SK-N-MC (cell line): ENCODE data around the gene ZNF222.

Experiments used
- DNase-seq: peaks from one replicate; pipeline ENCODE4 v3.0.0-alpha.2; 2011; ENCODE audit warnings: low read depth, low spot score
- H3K27ac ChIP-seq: fragments of 200-600 bp; sonication (generic); 2 replicates; pipeline ENCODE4 v1.5.1; 2016; ENCODE audit warnings: mixed run types
- H3K36me3 ChIP-seq: fragments of 200-600 bp; sonication (generic); 2 replicates; pipeline ENCODE4 v1.6.1; 2017; ENCODE audit warnings: antibody characterized with exemption, low read length, mixed read lengths; ENCODE audit not compliant: insufficient read depth
- H3K4me3 ChIP-seq: fragments of 200-600 bp; sonication (generic); 2 replicates; pipeline ENCODE4 v1.5.1; 2016
- H3K9ac ChIP-seq: fragments of 200-600 bp; sonication (generic); 2 replicates; pipeline ENCODE4 v1.8.0; 2017; ENCODE audit warnings: mixed run types, mixed read lengths; ENCODE audit not compliant: insufficient read length
- H3K9me3 ChIP-seq: fragments of 200-600 bp; sonication (generic); 2 replicates; pipeline ENCODE4 v1.6.1; 2017; ENCODE audit warnings: low read depth, mild to moderate bottlenecking, antibody characterized with exemption, low read length, moderate library complexity, mixed read lengths
- EZH2 ChIP-seq: fragments of 200-600 bp; sonication (generic); IDR thresholded peaks from one replicate; pipeline ENCODE4 v1.6.1; 2017; ENCODE audit warnings: antibody characterized with exemption
- FOXP2 ChIP-seq: optimal IDR thresholded peaks from 2 replicates; pipeline ENCODE3; 2011; ENCODE audit warnings: mild to moderate bottlenecking, moderate library complexity; ENCODE audit not compliant: insufficient read depth; ENCODE audit errors: extremely low read length, control extremely low read depth
- POLR2AphosphoS5 ChIP-seq: IDR thresholded peaks from 2 replicates; pipeline ENCODE4 v1.6.1; 2012; ENCODE audit warnings: mild to moderate bottlenecking, low read depth, low read length, borderline replicate concordance

The ZNF222 gene

DNA sequence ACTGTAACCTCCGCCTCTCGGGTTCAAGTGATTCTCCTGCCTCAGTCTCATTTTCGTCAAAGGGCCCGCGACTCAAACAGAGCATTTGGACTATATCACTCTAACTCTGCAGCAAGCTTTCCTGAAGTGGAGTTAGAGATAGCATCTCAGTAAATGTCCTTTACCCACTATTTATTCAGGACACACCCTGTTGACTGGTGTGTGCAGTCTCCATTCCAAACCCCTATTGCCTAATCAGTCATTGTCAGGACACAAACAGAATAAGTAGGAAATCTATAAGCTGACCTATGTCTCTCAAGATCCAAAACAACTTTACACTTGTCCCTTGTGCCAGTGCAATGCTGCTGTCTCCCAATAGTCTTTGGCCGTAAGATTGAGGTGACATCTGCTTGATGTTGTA, 1.4 kb downstream of the ZNF222 start:
- H3K9ac ChIP-seq = no peak overlapping the region
- H3K27ac ChIP-seq = no peak overlapping the region
- H3K4me3 ChIP-seq = no peak overlapping the region
- no peak for DNase-seq
- H3K36me3 ChIP-seq = peaks cover 51% of the 10 kb centered on the region
- TF ChIP-seq EZH2 (no peak), POLR2AphosphoS5 (no peak), FOXP2 (no peak)
- H3K9me3 ChIP-seq = peaks cover under 1% of the 10 kb centered on the region

DNA sequence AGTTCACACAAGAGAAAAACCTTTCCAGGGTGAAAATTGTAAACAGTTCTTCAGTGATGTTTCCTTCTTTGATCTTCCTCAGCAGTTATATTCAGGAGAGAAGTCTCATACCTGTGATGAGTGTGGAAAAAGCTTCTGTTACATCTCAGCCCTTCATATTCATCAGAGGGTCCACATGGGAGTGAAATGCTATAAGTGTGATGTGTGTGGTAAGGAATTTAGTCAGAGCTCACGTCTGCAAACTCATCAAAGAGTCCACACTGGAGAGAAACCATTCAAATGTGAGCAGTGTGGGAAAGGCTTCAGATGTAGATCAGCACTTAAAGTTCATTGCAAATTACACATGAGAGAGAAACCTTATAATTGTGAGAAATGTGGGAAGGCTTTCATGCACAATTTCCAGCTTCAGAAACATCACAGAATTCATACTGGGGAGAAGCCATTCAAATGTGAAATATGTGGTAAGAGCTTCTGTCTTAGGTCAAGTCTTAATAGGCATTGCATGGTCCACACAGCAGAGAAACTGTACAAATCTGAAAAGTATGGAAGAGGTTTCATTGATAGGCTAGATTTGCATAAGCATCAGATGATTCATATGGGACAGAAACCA, 6.9 kb downstream of the ZNF222 start:
- DNase-seq = no peak
- Histone ChIP-seq H3K9me3 (peaks cover 11% of the 10 kb centered on the region; the same call in 1 of the 2 replicates), H3K9ac (no peak overlapping the region), H3K4me3 (no peak overlapping the region), H3K27ac (no peak overlapping the region), H3K36me3 (peaks cover 57% of the 10 kb centered on the region)
- TF ChIP-seq FOXP2 (no peak), POLR2AphosphoS5 (no peak), EZH2 (no peak)

DNA sequence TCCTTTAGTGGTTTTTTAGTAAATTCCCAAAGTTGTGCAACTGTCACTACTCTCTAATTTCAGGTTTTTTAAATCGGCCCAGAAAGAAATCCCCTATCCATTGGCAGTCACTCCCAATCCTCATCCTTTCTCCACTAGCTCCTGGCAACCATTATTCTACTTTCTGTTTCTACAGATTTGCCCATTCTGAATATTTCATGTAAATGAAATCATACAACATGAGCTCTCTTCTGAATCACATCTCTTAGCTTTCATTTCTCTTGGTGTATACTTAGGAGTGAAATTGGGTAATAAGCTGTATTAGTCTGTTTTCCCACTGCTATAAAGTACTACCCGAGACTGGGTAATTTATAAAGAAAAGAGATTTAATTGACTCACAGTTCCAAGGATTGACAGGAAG, 17.0 kb downstream of the ZNF222 start:
- no peaks in the 10 kb centered on the region for H3K9me3 ChIP-seq
- H3K36me3 ChIP-seq = no peaks in the 10 kb centered on the region
- no peak overlapping the region for H3K9ac ChIP-seq
- no peak for DNase-seq
- no peak overlapping the region for H3K4me3 ChIP-seq
- H3K27ac ChIP-seq = no peak overlapping the region
- TF ChIP-seq POLR2AphosphoS5 = no peak
- TF ChIP-seq EZH2 = no peak
- TF ChIP-seq FOXP2 = no peak

DNA sequence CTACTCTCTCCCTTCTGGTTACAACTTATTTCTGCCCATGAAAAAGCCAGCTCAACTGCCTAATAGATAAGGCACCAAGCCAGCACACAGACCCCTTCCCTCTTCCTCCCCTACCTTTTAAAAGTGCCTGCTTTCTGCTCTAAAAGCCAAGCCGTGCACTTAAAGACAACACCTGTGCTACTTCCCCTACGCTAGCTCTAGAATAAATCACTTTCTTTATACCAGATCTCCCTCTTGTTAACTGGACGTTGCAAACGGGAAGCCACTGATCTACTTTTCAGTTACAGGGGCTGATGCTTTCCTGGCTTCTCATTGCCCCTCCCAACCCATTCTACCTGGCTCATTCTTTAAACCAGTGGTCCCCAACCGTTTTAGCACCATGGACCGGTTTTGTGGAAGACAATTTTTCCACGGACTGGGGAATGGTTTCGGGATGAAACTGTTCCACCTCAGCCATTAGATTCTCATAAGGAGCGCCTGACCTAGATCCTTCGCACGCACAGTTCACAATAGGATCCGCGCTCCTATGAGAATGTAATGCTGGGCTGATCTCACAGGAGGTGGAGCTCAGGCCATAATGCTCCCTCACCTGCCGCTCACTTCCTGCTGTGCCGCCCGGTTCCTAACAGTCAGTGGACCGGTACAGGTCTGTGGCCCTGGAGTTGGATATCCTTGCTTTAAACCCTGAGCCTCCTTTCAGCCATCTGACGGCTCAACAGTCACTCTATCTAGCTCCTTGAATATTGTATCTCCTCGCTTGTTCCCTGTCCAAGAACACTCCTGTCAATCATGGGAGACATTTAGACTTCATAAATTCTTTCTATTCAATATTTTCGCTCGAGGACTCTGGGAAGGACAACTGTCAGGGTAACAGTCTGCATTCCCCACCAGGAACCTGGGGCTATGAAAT, 25.8 kb downstream of the ZNF222 start:
- no peak overlapping the region for H3K27ac ChIP-seq
- TF ChIP-seq FOXP2 (no peak), EZH2 (no peak), POLR2AphosphoS5 (no peak)
- H3K9me3 ChIP-seq = no peaks in the 10 kb centered on the region
- H3K36me3 ChIP-seq = no peaks in the 10 kb centered on the region; the same call in 1 of the 2 replicates
- H3K9ac ChIP-seq = no peak overlapping the region
- peak overlapping the region; percentile 83 for H3K4me3 ChIP-seq
- no peak for DNase-seq

DNA sequence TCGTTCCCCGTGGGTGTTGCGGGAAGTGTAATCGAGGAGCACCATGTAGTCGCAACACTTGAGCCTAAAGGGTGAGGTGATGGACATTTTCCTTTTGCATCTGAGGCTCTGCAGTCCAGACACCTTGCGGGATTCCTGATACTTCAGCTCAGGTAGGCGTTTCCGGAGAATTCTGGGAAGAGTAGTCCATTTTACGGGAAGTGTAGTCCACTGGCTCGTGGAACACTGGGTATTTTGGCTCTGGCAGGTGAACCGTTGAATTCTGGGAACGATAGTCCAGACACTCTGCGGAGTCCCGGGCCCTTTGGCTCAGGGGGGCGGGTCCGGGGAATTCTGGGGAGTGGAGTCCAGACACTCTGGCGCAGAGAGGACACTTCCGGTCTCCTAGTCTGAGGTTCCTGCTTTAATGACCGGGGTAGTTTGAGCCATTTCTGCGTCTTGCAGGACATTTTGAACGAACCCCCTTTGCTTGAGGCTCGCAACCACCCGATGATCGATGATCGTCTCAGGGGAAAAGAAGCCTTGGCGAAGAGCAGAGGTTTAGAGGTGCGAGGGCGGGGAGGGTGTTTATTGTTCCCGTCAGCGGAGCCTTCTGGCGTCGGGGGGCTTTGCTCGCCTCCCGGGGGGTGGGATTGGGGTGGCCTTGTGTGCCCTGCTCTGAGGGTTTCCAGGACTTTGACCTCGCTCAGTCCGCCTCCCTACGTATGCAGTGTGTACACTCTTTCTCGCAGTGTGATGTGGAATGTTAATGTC, 26.6 kb downstream of the ZNF222 start, which contains the start of gene ZNF223:
ZNF223 (plus strand) TSS at position 387 of the 753 bp plus-strand sequence. CDS start 3,141 bp downstream, outside the sequence.
- no peaks in the 10 kb centered on the region for H3K9me3 ChIP-seq

DNA sequence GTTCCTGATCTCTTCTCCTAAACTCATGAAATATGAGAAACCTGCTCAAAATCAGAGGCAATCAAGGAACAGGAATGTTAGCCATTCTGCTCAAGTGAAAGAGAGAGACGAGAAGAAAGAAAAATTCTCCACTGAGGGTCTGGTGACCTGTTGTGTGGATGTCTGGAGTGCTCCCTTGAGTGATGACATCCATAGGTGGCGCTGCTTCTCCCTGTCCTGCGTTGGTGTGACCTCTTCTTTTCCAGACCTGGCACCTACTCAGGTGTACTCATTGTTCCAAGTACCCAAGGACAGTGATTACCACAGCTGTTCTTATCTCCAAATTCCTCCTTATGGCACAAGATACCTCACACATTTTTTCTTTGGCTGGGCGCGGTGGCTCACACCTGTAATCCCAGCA, 30.7 kb downstream of the ZNF222 start:
- no peak for DNase-seq
- no peak overlapping the region for H3K27ac ChIP-seq
- TF ChIP-seq POLR2AphosphoS5 (no peak), EZH2 (no peak), FOXP2 (no peak)
- no peak overlapping the region for H3K4me3 ChIP-seq
- H3K9ac ChIP-seq = no peak overlapping the region
- no peaks in the 10 kb centered on the region; the same call in 1 of the 2 replicates for H3K36me3 ChIP-seq
- H3K9me3 ChIP-seq = no peaks in the 10 kb centered on the region

More for the DNA sequence above, 26.6 kb downstream of the ZNF222 start, which contains the start of gene ZNF223:
- TF ChIP-seq POLR2AphosphoS5 (peak; percentile 61), EZH2 (no peak), FOXP2 (no peak)
- Histone ChIP-seq H3K27ac (no peak within 1 kb of the TSS), H3K9ac (peak within 1 kb of the TSS; percentile 71), H3K4me3 (peak within 1 kb of the TSS; percentile 83), H3K36me3 (no peaks in the 10 kb centered on the region; the same call in 1 of the 2 replicates)
- peak; percentile 45 for DNase-seq

DNA sequence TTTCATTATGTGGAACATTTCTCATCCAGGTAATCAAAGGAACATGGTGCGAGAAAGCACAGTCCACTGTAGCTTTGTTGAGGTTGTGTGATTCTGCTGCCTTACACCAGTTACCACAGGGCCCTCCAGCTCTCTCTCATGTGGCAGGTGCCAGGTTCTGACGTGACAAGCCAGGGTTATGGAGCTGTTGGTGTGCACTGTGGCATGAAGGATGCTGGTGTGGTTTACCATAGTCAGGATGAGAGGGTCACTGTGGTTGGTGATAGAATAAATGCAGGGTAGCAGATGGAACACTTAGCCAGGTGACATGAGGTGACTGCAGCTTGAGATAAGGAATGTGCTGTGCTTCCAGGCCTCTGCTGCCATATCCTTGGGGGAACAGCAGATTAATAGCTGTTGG, 34.0 kb downstream of the ZNF222 start:
- no peak overlapping the region for H3K9ac ChIP-seq
- H3K27ac ChIP-seq = no peak overlapping the region
- no peak for DNase-seq
- H3K36me3 ChIP-seq = peaks cover 14% of the 10 kb centered on the region
- H3K4me3 ChIP-seq = no peak overlapping the region
- H3K9me3 ChIP-seq = no peaks in the 10 kb centered on the region
- TF ChIP-seq POLR2AphosphoS5 (no peak), EZH2 (no peak), FOXP2 (no peak)

DNA sequence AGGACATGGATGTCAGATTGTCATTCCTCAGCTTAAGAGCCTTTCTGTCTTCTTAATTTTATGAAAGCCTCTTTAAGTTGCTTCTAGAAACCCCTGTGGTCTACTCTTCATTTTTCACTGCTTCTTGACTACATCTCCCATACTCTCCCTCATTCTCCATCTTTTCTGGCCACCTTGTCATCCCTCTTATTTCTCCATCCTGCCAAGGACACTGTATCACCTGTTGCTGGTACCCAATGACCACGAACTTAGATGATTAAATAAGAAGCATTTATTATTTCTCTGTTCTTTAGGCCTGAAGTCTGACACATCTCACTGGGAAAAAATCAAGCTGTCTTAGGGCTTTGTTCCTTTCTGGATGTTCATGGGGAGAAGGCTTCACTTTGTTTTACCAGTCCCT, 35.9 kb downstream of the ZNF222 start:
- no peak overlapping the region for H3K9ac ChIP-seq
- peaks cover 25% of the 10 kb centered on the region for H3K36me3 ChIP-seq
- no peak overlapping the region for H3K4me3 ChIP-seq
- DNase-seq = no peak
- TF ChIP-seq FOXP2 = no peak
- TF ChIP-seq POLR2AphosphoS5 = no peak
- no peak for TF ChIP-seq EZH2
- H3K27ac ChIP-seq = no peak overlapping the region
- H3K9me3 ChIP-seq = peaks cover 4% of the 10 kb centered on the region; the same call in 1 of the 2 replicates
